Adrenal gland (tissue), 12 donors: ENCODE results near the gene COL17A1. TPM values are rescaled to one million over a fixed set of nuclear protein-coding genes. Genes with fewer than 3 reads are reported as not detected.

Experiments used
- DNase-seq, 7 donors: peaks; one replicate each; pipeline ENCODE4 v3.0.0-alpha.2; 2019 to 2020
- H3K27ac ChIP-seq, 5 donors: fragments of 200-600 bp; sonication (generic) in 4 of 5; 1 replicate in 3 of 5; 2 replicates in 2 of 5; pipeline versions ENCODE4 v1.5.1 to v1.8.0; 2016 to 2020; ENCODE audit warnings: mild to moderate bottlenecking in 1 of 5
- H3K27me3 ChIP-seq: fragments of 200-600 bp; 2 replicates; pipeline ENCODE4 v1.8.0; 2021
- H3K36me3 ChIP-seq, 2 donors: fragments of 200-600 bp; replicated peaks in 1 of 2; 1 replicate in 1 of 2; 2 replicates in 1 of 2; pipeline versions ENCODE4 v1.5.1 to v1.8.0; 2018 to 2022
- H3K4me1 ChIP-seq, 2 donors: fragments of 200-600 bp; replicated peaks in 1 of 2; 1 replicate in 1 of 2; 2 replicates in 1 of 2; pipeline versions ENCODE4 v1.5.1 to v1.8.0; 2018 to 2021
- H3K4me3 ChIP-seq, 4 donors: fragments of 200-600 bp; sonication (generic) in 3 of 4; one replicate each; pipeline ENCODE4 v1.5.1; 2016 to 2018
- H3K9me3 ChIP-seq, 3 donors: fragments of 200-600 bp; sonication (generic) in 1 of 3; replicated peaks in 1 of 3; 1 replicate in 2 of 3; 2 replicates in 1 of 3; pipeline versions ENCODE4 v1.5.1 to v1.8.0; 2016 to 2021
- CTCF ChIP-seq, 6 experiments: fragments of 450-650 bp in 4 of 6; fragments of 200-600 bp in 2 of 6; sonication (generic) in 1 of 6; IDR thresholded peaks; 1 replicate in 5 of 6; 2 replicates in 1 of 6; pipeline versions ENCODE4 v1.5.1 to v1.8.0; 2016 to 2021; ENCODE audit warnings: antibody characterized with exemption in 6 of 6, mild to moderate bottlenecking in 2 of 6, moderate library complexity in 1 of 6
- POLR2A ChIP-seq, 2 donors: fragments of 450-650 bp; IDR thresholded peaks; one replicate each; pipeline ENCODE4 v1.6.1; 2017; ENCODE audit warnings: antibody characterized with exemption in 2 of 2, mild to moderate bottlenecking in 2 of 2, moderate library complexity in 1 of 2
- WGBS, 4 donors: extraction: QIAGEN DNeasy Blood & Tissue Kit in 2 of 4; methylation state at CpG; one replicate each; pipeline versions ENCODE4 v1.1.5 to v1.1.7; 2013 to 2017; 5-methylcytosine and 5-hydroxymethylcytosine counted together
- intact Hi-C, 2 donors: fragments of 100-400 bp; cut with DNase I; formaldehyde crosslinking; loops; one replicate each; pipeline versions ENCODE4 v1.14.1 to v1.15.0; 2022 to 2023
- polyA plus RNA-seq, 3 donors: library from polyadenylated mRNA; stranded (reverse); fragments of 200-250 nt in 2 of 3; fragments of 350-450 nt in 1 of 3; fragmentation: Illumina TruSeq in 1 of 3; extraction: RNeasy Lipid Tissue Mini Kit (QIAGEN cat#74804) in 1 of 3; gene quantifications; one replicate each; pipeline ENCODE4 v1.2.3, GENCODE V29; 2013 to 2014
- total RNA-seq, 9 donors: library from RNA; depleted of rRNA in 4 of 9; stranded (reverse); fragments of >200 nt in 4 of 9; fragments of 120-200 nt in 1 of 9; fragmentation: NEBNext Ultra II Directional in 1 of 9; extraction: Animal tissue kit (Norgen Biotek cat#: 25700) in 1 of 9; gene quantifications; one replicate each; pipeline versions ENCODE4 v1.1.0 to v1.2.4, GENCODE V29; 2013 to 2023
- donor health status: healthy with polysubstance abuse.
- donor health status: Bipolar disorder and iron deficiency.
- donor health status: DM: yes; HTN: yes; CAD: no.
- donor health status: DM: no; HTN: no; CAD: no.
- donor health status: DM: no; HTN: no; CAD: no.
- donor health status: DM: yes; HTN: yes; CAD: no.

COL17A1 gene
- total and polyA plus RNA-seq, 12 donors = 0.11 to 2.2 (median 0.36) TPM; not detected in 4

DNA sequence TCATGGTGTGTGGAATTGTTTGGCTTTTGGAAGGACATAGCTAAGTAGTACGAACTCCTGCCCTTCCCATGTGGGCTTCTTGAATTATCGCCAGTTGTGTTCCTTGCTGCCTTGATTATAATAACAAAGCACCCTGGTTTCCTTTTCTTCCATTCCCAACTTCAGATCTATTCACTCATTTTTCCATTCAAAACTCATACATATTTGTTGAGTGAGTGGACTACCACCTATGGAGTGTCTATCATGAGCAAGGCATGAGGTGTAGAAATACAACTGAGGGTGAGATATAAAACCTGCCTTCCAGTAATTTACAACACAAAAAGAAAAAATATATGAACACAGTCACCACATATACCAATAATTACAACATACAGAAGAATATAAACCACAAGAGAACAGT lies 4.9 kb upstream of the COL17A1 start:
- intact Hi-C loops = no loop called here
- Histone ChIP-seq H3K27me3 (no peaks in the 10 kb centered on the region), H3K4me3 (no peak overlapping the region), H3K36me3 (no peaks in the 10 kb centered on the region), H3K27ac (no peak overlapping the region), H3K9me3 (peaks cover 0 to 6% (median 0%) of the 10 kb centered on the region in 3 donors), H3K4me1 (no peaks in the 10 kb centered on the region)
- TF ChIP-seq POLR2A (IDR thresholded peaks at IDR 0.05) (no peak), CTCF (IDR thresholded peaks at IDR 0.05) (no peak)
- no peak for DNase-seq
- 65 to 82% (median 77%) methylated on average over 2 of the region's 2 CpGs for WGBS, 4 donors

GRCh38 chr10:104089621-104090020 lies 3.9 kb upstream of the COL17A1 start:
- Histone ChIP-seq H3K36me3 (no peaks in the 10 kb centered on the region), H3K27me3 (no peaks in the 10 kb centered on the region), H3K27ac (no peak overlapping the region), H3K4me1 (no peaks in the 10 kb centered on the region), H3K4me3 (no peak overlapping the region), H3K9me3 (peaks cover 0 to 6% (median 0%) of the 10 kb centered on the region in 3 donors)
- no peak for TF ChIP-seq CTCF (IDR thresholded peaks at IDR 0.05)
- no peak for DNase-seq
- intact Hi-C loops = no loop called here
- 77 to 87% (median 84%) methylated on average over 3 of the region's 3 CpGs for WGBS, 4 donors

DNA sequence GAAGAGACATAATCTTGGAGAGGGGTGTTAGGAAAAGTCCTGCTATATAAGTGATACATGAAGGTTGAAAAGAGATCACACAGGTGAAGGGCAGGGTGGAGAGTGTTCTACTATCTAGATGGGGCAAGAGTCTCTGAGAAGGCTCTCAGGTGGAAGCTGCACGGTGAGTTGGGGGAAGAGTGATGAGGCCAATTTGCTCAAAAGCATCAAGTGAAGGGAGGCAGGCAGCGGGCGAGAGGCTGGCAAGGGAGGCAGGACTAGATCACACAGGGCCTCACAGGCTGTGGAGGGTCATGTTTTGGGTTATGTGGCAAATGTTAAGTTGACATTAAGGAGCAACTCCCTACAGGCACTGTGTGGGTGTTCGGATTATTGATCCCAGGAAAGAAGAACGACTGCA lies 2.6 kb upstream of the COL17A1 start:
- Histone ChIP-seq H3K4me1 (no peaks in the 10 kb centered on the region), H3K27me3 (no peaks in the 10 kb centered on the region), H3K36me3 (no peaks in the 10 kb centered on the region), H3K27ac (no peak overlapping the region), H3K9me3 (no peaks in the 10 kb centered on the region), H3K4me3 (no peak overlapping the region)
- DNase-seq = no peak
- intact Hi-C loops = no loop called here
- WGBS, 4 donors = 84 to 92% (median 88%) methylated on average over 5 of the region's 5 CpGs
- TF ChIP-seq CTCF (IDR thresholded peaks at IDR 0.05) (no peak), POLR2A (IDR thresholded peaks at IDR 0.05) (no peak)

GRCh38 chr10:104084482-104085142 lies 1.1 kb downstream of the COL17A1 start:
- no peak for TF ChIP-seq CTCF (IDR thresholded peaks at IDR 0.05)
- no peak for TF ChIP-seq POLR2A (IDR thresholded peaks at IDR 0.05)
- Histone ChIP-seq H3K36me3 (no peaks in the 10 kb centered on the region), H3K4me3 (no peak overlapping the region), H3K27me3 (no peaks in the 10 kb centered on the region), H3K9me3 (no peaks in the 10 kb centered on the region), H3K4me1 (no peaks in the 10 kb centered on the region), H3K27ac (no peak overlapping the region)
- WGBS, 4 donors = 76 to 84% (median 81%) methylated on average over 5 of the region's 5 CpGs
- DNase-seq = no peak
- intact Hi-C loops = no loop called here
